ENCODE measurements around the gene INTS6L.

Gene INTS6L

DNA sequence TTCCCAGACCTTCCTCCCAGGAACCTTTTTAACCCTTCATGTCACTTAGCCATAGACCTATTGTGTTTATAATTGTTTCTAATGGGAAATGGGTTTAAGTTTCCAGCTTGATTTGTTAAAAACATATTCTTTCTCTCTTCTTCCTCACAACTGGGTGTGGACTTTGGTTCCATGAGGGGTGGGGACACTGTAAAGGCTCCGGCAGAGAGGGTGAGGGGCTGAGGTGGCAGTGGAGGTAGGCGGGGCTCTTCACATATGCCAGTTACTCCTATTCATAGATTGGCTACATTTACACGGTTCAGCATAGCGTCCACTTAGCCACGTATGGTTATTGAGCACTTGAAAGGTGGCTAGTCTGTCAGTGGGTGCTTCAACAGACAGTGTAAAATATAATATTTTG is 7.8 kb downstream of the INTS6L start:
- Histone ChIP-seq H3K4me1 (ENCODE audit: control insufficient read depth, insufficient read depth, low read length) (no peaks in the 10 kb centered on the region), H3K9me3 (ENCODE audit: control insufficient read depth, low read length) (no peaks in the 10 kb centered on the region), H3K36me3 (ENCODE audit: control insufficient read depth, insufficient read depth, low read length, severe bottlenecking) (no peaks in the 10 kb centered on the region), H3K27me3 (replicated peaks; ENCODE audit: control insufficient read depth, insufficient read depth, low read length) (peaks cover 8% of the 10 kb centered on the region), H3K9ac (ENCODE audit: low read length) (no peak overlapping the region), H3K4me3 (ENCODE audit: low read length) (no peak overlapping the region)
- DNase-seq (ENCODE audit: low read depth), result no peak

DNA sequence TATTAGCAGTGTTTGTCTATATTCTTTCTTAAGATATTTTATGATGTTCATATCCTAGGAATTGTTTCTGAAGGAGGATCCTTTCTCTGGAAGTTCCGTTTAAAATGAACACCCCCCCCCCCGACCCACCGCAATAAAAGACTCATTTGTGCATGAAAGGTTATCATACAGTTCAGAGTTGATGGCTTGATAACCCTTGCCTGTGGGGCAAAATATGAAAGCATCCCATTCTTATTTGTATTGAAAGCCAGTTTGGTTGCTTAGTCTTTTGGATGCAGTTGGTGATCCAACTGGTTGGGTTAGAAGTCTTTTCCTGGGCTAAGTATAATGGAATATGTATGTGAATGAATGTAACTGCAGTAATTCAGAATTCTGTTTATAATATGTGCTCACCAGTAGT is 8.3 kb downstream of the INTS6L start:
- no peaks in the 10 kb centered on the region for H3K9me3 ChIP-seq (ENCODE audit: control insufficient read depth, low read length)
- H3K4me3 ChIP-seq (ENCODE audit: low read length), result no peak overlapping the region
- no peaks in the 10 kb centered on the region for H3K36me3 ChIP-seq (ENCODE audit: control insufficient read depth, insufficient read depth, low read length, severe bottlenecking)
- H3K27me3 ChIP-seq (replicated peaks; ENCODE audit: control insufficient read depth, insufficient read depth, low read length), result peaks cover 8% of the 10 kb centered on the region
- no peak for DNase-seq (ENCODE audit: low read depth)
- no peak overlapping the region for H3K9ac ChIP-seq (ENCODE audit: low read length)
- no peaks in the 10 kb centered on the region for H3K4me1 ChIP-seq (ENCODE audit: control insufficient read depth, insufficient read depth, low read length)

- H3K4me3 ChIP-seq (ENCODE audit: low read length), result no peak overlapping the region
- no peaks in the 10 kb centered on the region for H3K4me1 ChIP-seq (ENCODE audit: control insufficient read depth, insufficient read depth, low read length)
- no peaks in the 10 kb centered on the region for H3K36me3 ChIP-seq (ENCODE audit: control insufficient read depth, insufficient read depth, low read length, severe bottlenecking)
- H3K9me3 ChIP-seq (ENCODE audit: control insufficient read depth, low read length), result no peaks in the 10 kb centered on the region
- peaks cover 8% of the 10 kb centered on the region for H3K27me3 ChIP-seq (replicated peaks; ENCODE audit: control insufficient read depth, insufficient read depth, low read length)
- no peak for DNase-seq (ENCODE audit: low read depth)
- H3K9ac ChIP-seq (ENCODE audit: low read length), result no peak overlapping the region
These were observed 9.6 kb downstream of the INTS6L start for GRCh38 chrX:135530097-135530496.

GRCh38 chrX:135531813-135532212 is 11.4 kb downstream of the INTS6L start:
- no peak overlapping the region for H3K4me3 ChIP-seq (ENCODE audit: low read length)
- no peak overlapping the region for H3K9ac ChIP-seq (ENCODE audit: low read length)
- no peaks in the 10 kb centered on the region for H3K36me3 ChIP-seq (ENCODE audit: control insufficient read depth, insufficient read depth, low read length, severe bottlenecking)
- H3K4me1 ChIP-seq (ENCODE audit: control insufficient read depth, insufficient read depth, low read length), result no peaks in the 10 kb centered on the region
- no peak for DNase-seq (ENCODE audit: low read depth)
- peaks cover 13% of the 10 kb centered on the region for H3K27me3 ChIP-seq (replicated peaks; ENCODE audit: control insufficient read depth, insufficient read depth, low read length)
- no peaks in the 10 kb centered on the region for H3K9me3 ChIP-seq (ENCODE audit: control insufficient read depth, low read length)

DNA sequence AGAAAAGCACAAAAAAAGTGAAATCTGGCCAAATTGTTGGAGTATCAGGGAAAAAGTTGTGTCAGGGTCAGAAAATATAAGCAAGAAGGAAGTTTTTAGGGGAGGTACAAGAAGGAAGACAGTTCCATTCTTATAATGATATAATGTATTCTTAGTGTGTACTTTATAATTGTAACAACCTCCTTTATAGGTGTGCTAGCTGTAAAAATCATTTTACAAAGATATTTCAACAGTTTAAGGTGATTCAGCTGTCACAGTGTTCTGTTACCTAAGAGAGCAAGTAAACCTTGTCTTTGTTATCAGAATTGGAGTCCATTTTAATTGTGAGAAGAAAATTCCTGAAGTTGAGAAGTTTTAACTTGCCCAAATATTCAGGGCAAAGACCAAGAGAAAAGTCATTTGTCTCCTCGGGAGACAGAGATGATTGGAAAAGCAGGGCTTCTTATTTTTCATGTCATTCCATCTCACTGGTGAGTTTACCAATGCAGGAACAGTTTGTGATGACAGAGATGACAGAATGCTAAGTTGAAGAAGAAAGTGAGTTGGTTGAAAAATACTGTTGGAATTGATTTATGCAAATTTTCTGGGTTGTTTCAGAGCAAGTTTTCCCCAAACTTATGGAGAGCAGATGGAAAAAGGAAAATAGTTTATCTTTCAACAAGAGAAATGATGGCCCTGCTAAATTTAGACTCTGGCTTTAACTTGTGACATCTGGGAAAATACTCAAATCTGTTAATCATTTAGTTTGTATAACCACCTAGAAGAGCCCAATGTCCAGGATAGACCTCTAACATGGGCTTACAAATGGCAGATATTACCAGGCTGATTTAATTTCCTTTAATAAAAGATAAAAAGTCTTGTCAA is 14.8 kb downstream of the INTS6L start:
- Histone ChIP-seq H3K9ac (ENCODE audit: low read length) (no peak overlapping the region), H3K4me3 (ENCODE audit: low read length) (no peak overlapping the region), H3K36me3 (ENCODE audit: control insufficient read depth, insufficient read depth, low read length, severe bottlenecking) (no peaks in the 10 kb centered on the region), H3K9me3 (ENCODE audit: control insufficient read depth, low read length) (no peaks in the 10 kb centered on the region), H3K4me1 (ENCODE audit: control insufficient read depth, insufficient read depth, low read length) (no peaks in the 10 kb centered on the region), H3K27me3 (replicated peaks; ENCODE audit: control insufficient read depth, insufficient read depth, low read length) (peaks cover 10% of the 10 kb centered on the region)
- DNase-seq (ENCODE audit: low read depth), result no peak

DNA sequence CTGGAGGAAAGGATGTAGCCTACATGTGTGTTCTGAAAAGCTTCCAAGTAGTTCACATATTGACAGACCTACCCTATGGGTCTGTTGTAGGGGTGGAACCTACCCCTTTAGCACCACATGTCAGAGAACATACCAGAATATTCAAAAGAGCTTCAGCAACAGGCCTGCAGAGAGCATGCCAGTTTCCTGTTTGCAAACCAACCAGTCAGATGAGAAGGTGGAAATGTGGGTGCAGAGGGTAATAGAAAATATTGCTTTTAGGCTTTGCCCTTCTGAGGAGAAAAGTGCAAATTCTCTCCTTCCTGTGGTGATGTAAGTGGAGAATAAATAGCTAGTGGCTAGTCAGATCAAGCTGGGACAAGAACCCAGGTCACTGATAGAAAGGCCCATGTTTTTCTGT is 16.4 kb downstream of the INTS6L start:
- no peak overlapping the region for H3K4me3 ChIP-seq (ENCODE audit: low read length)
- no peak overlapping the region for H3K9ac ChIP-seq (ENCODE audit: low read length)
- peaks cover 5% of the 10 kb centered on the region for H3K27me3 ChIP-seq (replicated peaks; ENCODE audit: control insufficient read depth, insufficient read depth, low read length)
- H3K4me1 ChIP-seq (ENCODE audit: control insufficient read depth, insufficient read depth, low read length), result no peaks in the 10 kb centered on the region
- no peaks in the 10 kb centered on the region for H3K9me3 ChIP-seq (ENCODE audit: control insufficient read depth, low read length)
- DNase-seq (ENCODE audit: low read depth), result no peak
- H3K36me3 ChIP-seq (ENCODE audit: control insufficient read depth, insufficient read depth, low read length, severe bottlenecking), result no peaks in the 10 kb centered on the region

- no peak overlapping the region for H3K9ac ChIP-seq (ENCODE audit: low read length)
- H3K36me3 ChIP-seq (ENCODE audit: control insufficient read depth, insufficient read depth, low read length, severe bottlenecking), result no peaks in the 10 kb centered on the region
- H3K27me3 ChIP-seq (replicated peaks; ENCODE audit: control insufficient read depth, insufficient read depth, low read length), result no peaks in the 10 kb centered on the region
- H3K4me3 ChIP-seq (ENCODE audit: low read length), result no peak overlapping the region
- no peaks in the 10 kb centered on the region for H3K4me1 ChIP-seq (ENCODE audit: control insufficient read depth, insufficient read depth, low read length)
- H3K9me3 ChIP-seq (ENCODE audit: control insufficient read depth, low read length), result no peaks in the 10 kb centered on the region
- no peak for DNase-seq (ENCODE audit: low read depth)
These were observed 20.9 kb downstream of the INTS6L start for GRCh38 chrX:135541351-135541750.

DNA sequence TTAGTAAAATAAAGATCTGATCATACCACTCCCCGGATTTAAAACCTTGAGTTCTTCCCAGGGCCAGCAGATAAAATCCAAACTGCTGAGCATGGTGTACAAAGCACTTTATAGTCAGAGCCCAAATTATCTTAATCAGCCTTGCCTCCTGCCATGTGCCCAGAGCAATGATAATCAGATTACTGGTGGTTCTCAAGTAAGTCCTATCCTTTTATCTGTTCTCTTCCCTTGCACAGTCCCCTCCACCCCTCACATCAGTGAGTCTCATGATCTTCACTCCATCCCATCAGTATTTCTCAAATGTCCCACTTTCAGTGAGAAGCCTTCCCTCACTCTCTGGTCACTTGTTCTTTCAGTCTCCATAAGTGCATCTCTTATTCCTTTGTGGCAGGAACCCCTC is 22.7 kb downstream of the INTS6L start:
- Histone ChIP-seq H3K4me3 (ENCODE audit: low read length) (no peak overlapping the region), H3K9me3 (ENCODE audit: control insufficient read depth, low read length) (no peaks in the 10 kb centered on the region), H3K27me3 (replicated peaks; ENCODE audit: control insufficient read depth, insufficient read depth, low read length) (peaks cover 3% of the 10 kb centered on the region), H3K4me1 (ENCODE audit: control insufficient read depth, insufficient read depth, low read length) (no peaks in the 10 kb centered on the region), H3K36me3 (ENCODE audit: control insufficient read depth, insufficient read depth, low read length, severe bottlenecking) (no peaks in the 10 kb centered on the region), H3K9ac (ENCODE audit: low read length) (no peak overlapping the region)
- DNase-seq (ENCODE audit: low read depth), result no peak

GRCh38 chrX:135543924-135544323 is 23.5 kb downstream of the INTS6L start:
- no peak overlapping the region for H3K4me3 ChIP-seq (ENCODE audit: low read length)
- no peaks in the 10 kb centered on the region for H3K9me3 ChIP-seq (ENCODE audit: control insufficient read depth, low read length)
- no peak overlapping the region for H3K9ac ChIP-seq (ENCODE audit: low read length)
- peaks cover 3% of the 10 kb centered on the region for H3K27me3 ChIP-seq (replicated peaks; ENCODE audit: control insufficient read depth, insufficient read depth, low read length)
- no peaks in the 10 kb centered on the region for H3K4me1 ChIP-seq (ENCODE audit: control insufficient read depth, insufficient read depth, low read length)
- H3K36me3 ChIP-seq (ENCODE audit: control insufficient read depth, insufficient read depth, low read length, severe bottlenecking), result no peaks in the 10 kb centered on the region
- DNase-seq (ENCODE audit: low read depth), result no peak

DNA sequence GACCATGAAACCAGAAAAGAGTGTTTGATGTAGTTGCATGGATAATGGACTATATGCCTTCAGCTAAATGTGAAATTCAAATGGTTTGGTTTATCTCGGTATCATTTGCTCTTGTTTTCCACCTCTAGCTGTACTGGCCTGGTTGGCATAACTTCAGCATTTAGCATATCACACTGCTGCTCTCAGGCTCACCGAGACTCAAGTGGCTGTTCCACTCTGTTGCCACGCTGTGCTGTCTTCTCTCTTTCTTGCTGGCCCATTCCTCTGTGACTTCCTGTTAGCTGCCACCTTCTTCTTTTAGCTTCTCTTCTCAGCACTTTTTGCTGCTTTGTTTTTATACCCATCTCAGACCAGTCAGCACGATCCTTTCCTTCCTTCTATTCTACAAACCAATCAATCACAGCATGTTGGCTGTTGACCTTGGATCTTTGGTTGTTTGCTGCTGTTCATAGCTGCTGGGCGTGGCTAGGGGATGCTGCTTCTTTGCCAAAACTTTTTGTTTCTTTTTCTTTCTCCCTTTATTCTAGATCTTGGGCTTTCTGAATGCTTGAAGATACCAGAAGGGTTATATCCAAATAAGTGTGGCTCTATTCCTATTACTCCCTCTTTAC is 24.0 kb downstream of the INTS6L start:
- H3K27me3 ChIP-seq (replicated peaks; ENCODE audit: control insufficient read depth, insufficient read depth, low read length), result peaks cover 3% of the 10 kb centered on the region
- H3K36me3 ChIP-seq (ENCODE audit: control insufficient read depth, insufficient read depth, low read length, severe bottlenecking), result no peaks in the 10 kb centered on the region
- no peak overlapping the region for H3K4me3 ChIP-seq (ENCODE audit: low read length)
- DNase-seq (ENCODE audit: low read depth), result no peak
- no peaks in the 10 kb centered on the region for H3K9me3 ChIP-seq (ENCODE audit: control insufficient read depth, low read length)
- no peaks in the 10 kb centered on the region for H3K4me1 ChIP-seq (ENCODE audit: control insufficient read depth, insufficient read depth, low read length)
- no peak overlapping the region for H3K9ac ChIP-seq (ENCODE audit: low read length)

GRCh38 chrX:135547767-135548166 is 27.3 kb downstream of the INTS6L start:
- peaks cover 8% of the 10 kb centered on the region for H3K27me3 ChIP-seq (replicated peaks; ENCODE audit: control insufficient read depth, insufficient read depth, low read length)
- H3K36me3 ChIP-seq (ENCODE audit: control insufficient read depth, insufficient read depth, low read length, severe bottlenecking), result no peaks in the 10 kb centered on the region
- no peaks in the 10 kb centered on the region for H3K4me1 ChIP-seq (ENCODE audit: control insufficient read depth, insufficient read depth, low read length)
- no peak for DNase-seq (ENCODE audit: low read depth)
- H3K9ac ChIP-seq (ENCODE audit: low read length), result no peak overlapping the region
- no peak overlapping the region for H3K4me3 ChIP-seq (ENCODE audit: low read length)
- no peaks in the 10 kb centered on the region for H3K9me3 ChIP-seq (ENCODE audit: control insufficient read depth, low read length)
